PC-3 (cell line): ENCODE measurements around the gene RAP1GAP2. TPM values are rescaled to one million over a fixed set of nuclear protein-coding genes. Genes with fewer than 3 reads are reported as not detected.

Experiments
- ATAC-seq: fragments of 200-7000 bp; cut with Tn5 transposase; 2 replicates; pipeline ENCODE4 v1.9.1; 2020; ENCODE audit warnings: mild to moderate bottlenecking, moderate library complexity
- BruUV-seq: library from RNA; stranded (reverse); fragments of 400-500 nt; replicated peaks from 2 replicates; lab custom pipeline; 2021; lab: Mats Ljungman, UMichigan
- CTCF ChIA-PET: fragments of 300-600 bp; sonication (Branson Sonifier 250); formaldehyde crosslinking; loops from one replicate; lab custom pipeline; 2022; ENCODE audit warnings: antibody characterized with exemption; lab: Charles Lee
- POLR2A ChIA-PET: fragments of 300-600 bp; sonication (Branson Sonifier 250); formaldehyde crosslinking; loops from one replicate; lab custom pipeline; 2022; ENCODE audit warnings: antibody characterized with exemption; ENCODE audit not compliant: unreplicated experiment; lab: Charles Lee
- DNase-seq: peaks from one replicate; pipeline ENCODE4 v3.0.0-alpha.2; 2015
- H2AFZ ChIP-seq: fragments of 300-600 bp; sonication (generic); 2 replicates; pipeline ENCODE4 v1.6.0; 2016; ENCODE audit warnings: antibody characterized with exemption, low read length
- H3F3A ChIP-seq: fragments of 300-600 bp; sonication (generic); one replicate; pipeline ENCODE4 v1.6.0; 2017; ENCODE audit warnings: antibody characterized with exemption, low read length, control low read depth, mild to moderate bottlenecking; ENCODE audit not compliant: unreplicated experiment
- H3K27ac ChIP-seq: fragments of 300-600 bp; sonication (generic); 2 replicates; pipeline ENCODE4 v1.5.1; 2016; ENCODE audit warnings: mild to moderate bottlenecking, low read length
- H3K27me3 ChIP-seq: fragments of 300-600 bp; sonication (generic); 2 replicates; pipeline ENCODE4 v1.6.1; 2016; ENCODE audit warnings: low read length, mixed read lengths
- H3K36me3 ChIP-seq: fragments of 300-600 bp; sonication (generic); 2 replicates; pipeline ENCODE4 v1.6.1; 2016; ENCODE audit warnings: low read depth, mixed run types, low read length, mixed read lengths
- H3K4me1 ChIP-seq: fragments of 300-600 bp; sonication (generic); 2 replicates; pipeline ENCODE4 v1.5.1; 2016; ENCODE audit warnings: low read length; ENCODE audit not compliant: insufficient read depth
- H3K4me2 ChIP-seq: fragments of 300-600 bp; sonication (generic); 2 replicates; pipeline ENCODE4 v1.6.0; 2016; ENCODE audit warnings: low read length
- H3K4me3 ChIP-seq: fragments of 300-600 bp; sonication (generic); 2 replicates; pipeline ENCODE4 v1.5.1; 2016; ENCODE audit warnings: mild to moderate bottlenecking, low read length, mixed read lengths
- H3K79me2 ChIP-seq: fragments of 300-600 bp; sonication (generic); 2 replicates; pipeline ENCODE4 v1.6.1; 2017; ENCODE audit warnings: low read length, mixed read lengths
- H3K9ac ChIP-seq: fragments of 300-600 bp; sonication (generic); 2 replicates; pipeline ENCODE4 v1.6.0; 2016; ENCODE audit warnings: mild to moderate bottlenecking, low read length
- H3K9me2 ChIP-seq: fragments of 300-600 bp; sonication (generic); replicated peaks from 2 replicates; pipeline ENCODE4 v1.6.1; 2016; ENCODE audit warnings: mixed run types, low read length, mixed read lengths
- H3K9me3 ChIP-seq: fragments of 300-600 bp; sonication (generic); 2 replicates; pipeline ENCODE4 v1.6.1; 2016; ENCODE audit warnings: low read length, mixed read lengths
- H4K20me1 ChIP-seq: fragments of 300-600 bp; sonication (generic); 2 replicates; pipeline ENCODE4 v1.6.1; 2016; ENCODE audit warnings: low read length, mixed read lengths
- CTCF ChIP-seq: fragments of 300-600 bp; sonication (generic); conservative IDR thresholded peaks from 2 replicates; pipeline ENCODE4 v1.5.1; 2017; ENCODE audit warnings: antibody characterized with exemption, low read depth, mild to moderate bottlenecking, low read length
- EZH2 ChIP-seq: fragments of 300-600 bp; sonication (generic); IDR thresholded peaks from one replicate; pipeline ENCODE4 v1.6.1; 2017; ENCODE audit warnings: antibody characterized with exemption, mild to moderate bottlenecking, low read length; ENCODE audit not compliant: unreplicated experiment
- EZH2phosphoT487 ChIP-seq: fragments of 300-600 bp; sonication (generic); IDR thresholded peaks from 2 replicates; pipeline ENCODE4 v1.6.1; 2018; ENCODE audit warnings: mild to moderate bottlenecking, antibody characterized with exemption, low read length, borderline replicate concordance
- intact Hi-C: fragments of 100-400 bp; cut with micrococcal nuclease; formaldehyde crosslinking; loops from 2 replicates; pipeline ENCODE4 v1.9.0; 2023
- total RNA-seq: library from RNA; depleted of rRNA; stranded (reverse); fragments of >200 nt; gene quantifications from 2 replicates; pipeline ENCODE4 v1.2.3, GENCODE V29; 2014

Gene RAP1GAP2
- total RNA-seq, 1 experiment from 2014 or later = 14.5 TPM

- no peaks in the 10 kb centered on the region for H3K4me1 ChIP-seq
- H3K27me3 ChIP-seq = no peaks in the 10 kb centered on the region
- no TSS peak for BruUV-seq
- H3K4me3 ChIP-seq = no peak overlapping the region
- intact Hi-C loops = no loop called here
- H3K79me2 ChIP-seq = no peaks in the 10 kb centered on the region
- no peaks in the 10 kb centered on the region for H3K9me3 ChIP-seq
- no peaks in the 10 kb centered on the region for H3K36me3 ChIP-seq
- no peak overlapping the region for H3K9ac ChIP-seq
- no peak overlapping the region for H3K4me2 ChIP-seq
- CTCF ChIA-PET = no interaction called here
- no peaks in the 10 kb centered on the region for H4K20me1 ChIP-seq
- H3K9me2 ChIP-seq = no peaks in the 10 kb centered on the region
- H3F3A ChIP-seq = no peaks in the 10 kb centered on the region
- ATAC-seq (no peak), DNase-seq (no peak)
- H3K27ac ChIP-seq = no peak overlapping the region
- POLR2A ChIA-PET = no interaction called here
- no peak overlapping the region for H2AFZ ChIP-seq
- no peak for TF ChIP-seq CTCF
- no peak for TF ChIP-seq EZH2phosphoT487
- no peak for TF ChIP-seq EZH2
Observed at GRCh38 chr17:2795441-2796163, 636 bp upstream of the RAP1GAP2 start.

- ATAC-seq (no peak), DNase-seq (no peak)
- H3K4me2 ChIP-seq = no peak overlapping the region
- ChIA-PET CTCF (interaction anchor here (0.7 kb wide), 1 partner anchor 8 kb away, joined by 3 read pairs; no protein-coding TSS in a partner anchor), POLR2A (no interaction called here)
- H3K79me2 ChIP-seq = no peaks in the 10 kb centered on the region
- no peaks in the 10 kb centered on the region for H4K20me1 ChIP-seq
- H3K27ac ChIP-seq = no peak overlapping the region
- no TSS peak for BruUV-seq
- no peaks in the 10 kb centered on the region for H3F3A ChIP-seq
- TF ChIP-seq EZH2 (no peak), CTCF (no peak), EZH2phosphoT487 (no peak)
- H3K36me3 ChIP-seq = no peaks in the 10 kb centered on the region
- no peaks in the 10 kb centered on the region for H3K27me3 ChIP-seq
- intact Hi-C loops = no loop called here
- no peak overlapping the region for H3K9ac ChIP-seq
- H3K4me3 ChIP-seq = no peak overlapping the region
- H2AFZ ChIP-seq = no peak overlapping the region
- H3K9me3 ChIP-seq = no peaks in the 10 kb centered on the region
- H3K9me2 ChIP-seq = no peaks in the 10 kb centered on the region
- H3K4me1 ChIP-seq = no peaks in the 10 kb centered on the region
Observed at GRCh38 chr17:2797226-2797625, 988 bp downstream of the RAP1GAP2 start.

GRCh38 chr17:2797637-2798036 is 1.4 kb downstream of the RAP1GAP2 start:
- Histone ChIP-seq H3K79me2 (no peaks in the 10 kb centered on the region), H3K4me3 (no peak overlapping the region), H3K4me2 (no peak overlapping the region), H3K27ac (no peak overlapping the region), H2AFZ (no peak overlapping the region), H3K27me3 (no peaks in the 10 kb centered on the region), H3K36me3 (no peaks in the 10 kb centered on the region), H3K4me1 (no peaks in the 10 kb centered on the region), H3F3A (no peaks in the 10 kb centered on the region), H3K9me3 (no peaks in the 10 kb centered on the region), H3K9ac (no peak overlapping the region), H4K20me1 (no peaks in the 10 kb centered on the region), H3K9me2 (no peaks in the 10 kb centered on the region)
- ChIA-PET CTCF (interaction anchor here (0.7 kb wide), 1 partner anchor 9 kb away, joined by 3 read pairs; no protein-coding TSS in a partner anchor), POLR2A (no interaction called here)
- DNase-seq (no peak), ATAC-seq (peak; percentile 38; the same call in 1 of the 2 replicates)
- intact Hi-C loops = no loop called here
- BruUV-seq = no TSS peak
- no peak for TF ChIP-seq CTCF
- TF ChIP-seq EZH2phosphoT487 = no peak
- TF ChIP-seq EZH2 = no peak
